GM10248 (cell line): Measurements from ENCODE around the gene PLAAT5.

Experiments
- CTCF ChIA-PET: fragments of 300-600 bp; sonication (Branson Sonifier 250); formaldehyde crosslinking; extraction: SDS; loops from one replicate; lab custom pipeline; 2021; ENCODE audit warnings: antibody characterized with exemption; lab: Yijun Ruan, JAX
- POLR2A ChIA-PET: fragments of 350-650 bp; sonication (Branson Sonifier 250); formaldehyde crosslinking; extraction: SDS; loops from one replicate; lab custom pipeline; 2020; ENCODE audit warnings: antibody characterized with exemption; lab: Yijun Ruan, JAX
- DNase-seq: peaks from one replicate; pipeline ENCODE4 v3.0.0; 2012; ENCODE audit errors: extremely low spot score
- CTCF ChIP-seq: IDR thresholded peaks from 2 replicates; pipeline ENCODE4 v1.5.1; 2012; ENCODE audit warnings: mild to moderate bottlenecking, low read depth; ENCODE audit errors: extremely low read depth, missing control alignments, control extremely low read depth

The PLAAT5 gene

GRCh38 chr11:63506876-63507275, 15.9 kb upstream of the PLAAT5 start:
- CTCF ChIA-PET = interaction anchor here (1.0 to 4.0 kb wide), 4 partner anchors 9 to 133 kb away, joined by 3 to 25 read pairs (median 4); no protein-coding TSS in a partner anchor
- no peak for DNase-seq
- no peak for TF ChIP-seq CTCF
- POLR2A ChIA-PET = no interaction called here

GRCh38 chr11:63505857-63506528, 15.0 kb upstream of the PLAAT5 start, which contains the start of gene LGALS12:
TSS of gene LGALS12 (plus strand) at chr11:63506084. CDS start at chr11:63506459, 375 bp downstream.
- CTCF ChIA-PET = interaction anchor here (1.0 to 4.0 kb wide), 4 partner anchors 10 to 134 kb away, joined by 3 to 25 read pairs (median 4); no protein-coding TSS in a partner anchor
- no peak for TF ChIP-seq CTCF
- POLR2A ChIA-PET = no interaction called here
- DNase-seq = peak; percentile 19

- DNase-seq = no peak
- POLR2A ChIA-PET = no interaction called here
- CTCF ChIA-PET = interaction anchor here (0.9 to 4.0 kb wide), 4 partner anchors 10 to 134 kb away, joined by 3 to 25 read pairs (median 4); no protein-coding TSS in a partner anchor
- no peak for TF ChIP-seq CTCF
These were observed 14.1 kb upstream of the PLAAT5 start for GRCh38 chr11:63504933-63505586.

- no peak for TF ChIP-seq CTCF
- POLR2A ChIA-PET = no interaction called here
- CTCF ChIA-PET = interaction anchor here (0.9 to 1.0 kb wide), 2 partner anchors 84 to 135 kb away, joined by 3 read pairs; no protein-coding TSS in a partner anchor
- no peak for DNase-seq
These were observed 13.1 kb upstream of the PLAAT5 start for GRCh38 chr11:63504054-63504453.

GRCh38 chr11:63503492-63503891, 12.5 kb upstream of the PLAAT5 start:
- TF ChIP-seq CTCF = no peak
- DNase-seq = no peak
- POLR2A ChIA-PET = no interaction called here
- CTCF ChIA-PET = no interaction called here

- no peak for DNase-seq
- POLR2A ChIA-PET = no interaction called here
- TF ChIP-seq CTCF = no peak
- CTCF ChIA-PET = no interaction called here
These were observed 11.4 kb upstream of the PLAAT5 start for GRCh38 chr11:63502252-63502820.
